Central memory CD8-positive, alpha-beta T cell (primary cell): ENCODE measurements around the gene ARHGAP26.

Experiments
- ATAC-seq: fragments of 150-1000 bp; cut with Tn5 transposase; replicated peaks from 2 replicates; pipeline ENCODE4 v1.10.0; 2022; ENCODE audit warnings: mild to moderate bottlenecking, moderate FRiP score, moderate number of reproducible peaks; ENCODE audit not compliant: poor library complexity, severe bottlenecking; ENCODE audit errors: extremely low read depth
- DNase-seq, 2 donors: peaks; one replicate each; pipeline ENCODE4 v3.0.0; 2021; ENCODE audit warnings: low spot score in 2 of 2
- H3K27ac Mint-ChIP-seq: one replicate; pipeline ENCODE4 v1.8.0; 2022; ENCODE audit warnings: low read depth, mild to moderate bottlenecking, moderate library complexity, mixed read lengths
- H3K27me3 Mint-ChIP-seq: one replicate; pipeline ENCODE4 v1.8.0; 2022; ENCODE audit warnings: mixed read lengths
- H3K36me3 Mint-ChIP-seq: one replicate; pipeline ENCODE4 v1.8.0; 2022; ENCODE audit warnings: mild to moderate bottlenecking, moderate library complexity, mixed read lengths; ENCODE audit not compliant: insufficient read depth
- H3K4me1 Mint-ChIP-seq: one replicate; pipeline ENCODE4 v1.8.0; 2022; ENCODE audit warnings: mixed read lengths
- H3K4me3 Mint-ChIP-seq: one replicate; pipeline ENCODE4 v1.8.0; 2022; ENCODE audit warnings: mild to moderate bottlenecking, moderate library complexity, mixed read lengths
- H3K9me3 Mint-ChIP-seq: one replicate; pipeline ENCODE4 v1.8.0; 2022; ENCODE audit warnings: mixed read lengths

ARHGAP26 gene

GRCh38 chr5:142779163-142779840, 9.1 kb downstream of the ARHGAP26 start:
- Mint-ChIP-seq H3K27me3 (no peaks in the 10 kb centered on the region), H3K9me3 (no peaks in the 10 kb centered on the region), H3K4me3 (peak overlapping the region; percentile 33), H3K36me3 (peaks cover 10% of the 10 kb centered on the region), H3K4me1 (peaks cover 97% of the 10 kb centered on the region), H3K27ac (peak overlapping the region; percentile 56)
- ATAC-seq (no peak), DNase-seq (no peak)

GRCh38 chr5:142780871-142781270, 10.7 kb downstream of the ARHGAP26 start:
- peaks cover 99% of the 10 kb centered on the region for H3K4me1 Mint-ChIP-seq
- peak overlapping the region; percentile 56 for H3K27ac Mint-ChIP-seq
- no peaks in the 10 kb centered on the region for H3K27me3 Mint-ChIP-seq
- H3K36me3 Mint-ChIP-seq: peaks cover 12% of the 10 kb centered on the region
- no peak overlapping the region for H3K4me3 Mint-ChIP-seq
- ATAC-seq (no peak), DNase-seq (no peak)
- H3K9me3 Mint-ChIP-seq: no peaks in the 10 kb centered on the region

DNA sequence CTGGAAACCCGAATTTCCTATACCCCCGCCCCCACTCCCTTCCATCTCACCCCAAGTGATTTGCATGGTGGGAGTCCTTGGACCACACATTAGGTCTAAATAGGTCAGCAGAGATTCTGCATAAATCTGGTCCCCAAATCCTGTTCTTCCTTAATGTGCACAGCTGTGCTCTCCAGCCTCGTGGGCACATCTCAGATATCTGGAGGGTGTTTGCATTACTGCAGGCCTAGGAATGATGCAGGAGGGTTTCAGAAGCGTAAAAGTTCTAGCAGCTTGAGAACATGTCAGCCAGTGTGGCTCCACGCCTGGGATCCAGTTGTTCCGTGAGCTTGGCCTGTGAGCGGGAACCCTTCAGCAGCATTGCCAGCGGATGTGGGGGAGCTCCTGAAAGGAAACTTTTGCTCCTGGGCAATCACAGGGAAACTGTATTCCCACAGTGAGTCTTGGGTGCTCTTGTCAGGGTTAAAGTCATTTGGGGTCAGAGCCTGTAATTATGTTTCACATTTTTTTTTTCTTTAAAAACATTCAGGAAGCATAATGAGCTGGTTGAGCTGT, 12.9 kb downstream of the ARHGAP26 start:
- H3K4me3 Mint-ChIP-seq: peak overlapping the region; percentile 63
- ATAC-seq (no peak), DNase-seq (no peak)
- H3K27ac Mint-ChIP-seq: peak overlapping the region; percentile 90
- H3K36me3 Mint-ChIP-seq: peaks cover 18% of the 10 kb centered on the region
- H3K4me1 Mint-ChIP-seq: peaks cover 98% of the 10 kb centered on the region
- H3K27me3 Mint-ChIP-seq: no peaks in the 10 kb centered on the region
- no peaks in the 10 kb centered on the region for H3K9me3 Mint-ChIP-seq

DNA sequence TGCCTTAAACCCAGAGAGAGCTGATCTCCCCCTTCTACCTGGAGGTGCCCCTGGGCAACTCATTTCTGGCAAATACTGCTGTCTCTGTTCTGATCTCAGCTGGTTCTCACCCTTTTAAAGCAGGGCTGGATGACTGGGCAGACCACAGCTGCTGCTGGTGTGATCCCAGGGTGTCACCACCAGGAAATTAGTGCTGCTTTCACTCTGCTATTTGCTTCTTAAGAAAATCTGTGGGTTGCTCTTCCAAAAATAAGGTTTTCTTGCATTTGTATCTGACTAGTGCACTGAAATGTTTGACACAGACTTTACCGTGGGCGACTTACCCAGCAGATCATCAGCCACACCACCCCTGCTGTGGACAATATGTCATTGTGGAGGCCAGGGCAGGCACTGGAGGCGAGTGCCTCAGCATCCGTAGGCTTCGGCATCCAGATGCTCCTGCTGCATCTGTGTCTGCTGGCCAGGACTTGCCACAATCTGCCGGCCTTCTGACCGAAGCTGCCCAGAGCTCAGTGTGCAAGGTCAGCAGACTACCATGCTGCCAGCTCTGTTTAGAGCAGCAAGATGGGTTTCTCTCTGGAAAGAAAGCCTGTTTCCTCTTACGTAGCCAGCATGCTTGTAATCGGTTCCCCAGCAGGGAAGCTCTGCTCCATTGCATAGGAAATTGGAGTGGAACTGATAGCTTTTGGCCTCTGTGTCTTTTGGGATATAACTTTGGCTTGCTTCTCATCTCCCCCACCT, 13.6 kb downstream of the ARHGAP26 start:
- DNase-seq (peak in 1 of 2 donors; percentile 65), ATAC-seq (peak; percentile 79)
- Mint-ChIP-seq H3K36me3 (peaks cover 18% of the 10 kb centered on the region), H3K9me3 (no peaks in the 10 kb centered on the region), H3K27me3 (no peaks in the 10 kb centered on the region), H3K4me1 (peaks cover 98% of the 10 kb centered on the region), H3K27ac (peak overlapping the region; percentile 90), H3K4me3 (peak overlapping the region; percentile 63)

DNA sequence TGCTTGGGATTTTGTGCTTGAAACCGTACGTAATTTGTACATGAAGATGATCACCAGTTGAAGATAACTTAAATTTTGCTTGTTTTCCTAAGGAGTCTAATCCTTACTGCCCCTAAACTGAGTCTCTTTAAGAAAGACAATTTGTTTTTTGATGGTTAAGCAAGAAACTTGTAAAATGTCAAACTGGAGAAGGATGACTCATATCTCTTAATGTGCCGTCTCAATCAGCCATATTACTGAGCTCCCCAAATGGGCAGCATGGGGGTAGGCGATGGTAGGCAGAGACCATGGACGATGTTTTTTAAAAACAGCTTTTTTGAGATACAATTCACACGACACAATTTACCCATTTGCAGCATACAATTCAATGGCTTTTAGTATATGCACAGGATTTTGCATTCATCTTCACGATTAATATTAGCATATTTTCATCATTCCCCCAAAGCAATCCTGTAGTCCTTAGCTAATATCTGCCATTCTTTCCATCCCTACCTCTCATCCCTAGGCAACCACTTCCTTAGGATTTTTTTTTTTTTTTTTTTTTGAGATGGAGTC, 14.3 kb downstream of the ARHGAP26 start:
- Mint-ChIP-seq H3K27me3 (no peaks in the 10 kb centered on the region), H3K4me1 (peaks cover 98% of the 10 kb centered on the region), H3K36me3 (peaks cover 18% of the 10 kb centered on the region), H3K4me3 (peak overlapping the region; percentile 63), H3K9me3 (no peaks in the 10 kb centered on the region), H3K27ac (peak overlapping the region; percentile 90)
- ATAC-seq: no peak
- no peak for DNase-seq

DNA sequence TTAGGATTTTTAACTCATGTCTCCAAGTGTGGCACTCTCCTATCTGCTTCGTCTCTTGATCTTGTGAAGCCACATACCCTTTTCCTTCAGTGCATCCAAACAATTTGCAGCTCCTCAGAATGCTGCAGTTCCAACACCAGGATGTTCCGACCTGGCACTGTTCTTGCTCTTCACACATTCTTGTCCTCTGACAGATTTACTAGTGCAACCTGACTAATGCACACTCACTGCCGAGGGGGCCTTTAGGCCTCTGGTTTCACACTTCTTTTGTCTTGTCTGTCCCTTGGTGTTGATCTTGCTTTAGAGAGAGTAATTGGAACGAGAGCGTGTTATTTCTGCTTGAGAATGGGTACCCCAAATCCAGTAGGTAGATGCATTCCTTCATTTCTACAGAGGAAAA, 15.0 kb downstream of the ARHGAP26 start:
- ATAC-seq (no peak), DNase-seq (no peak)
- Mint-ChIP-seq H3K4me1 (peaks cover 98% of the 10 kb centered on the region), H3K36me3 (peaks cover 17% of the 10 kb centered on the region), H3K27me3 (no peaks in the 10 kb centered on the region), H3K27ac (peak overlapping the region; percentile 90), H3K9me3 (no peaks in the 10 kb centered on the region), H3K4me3 (peak overlapping the region; percentile 63)

- DNase-seq (no peak), ATAC-seq (no peak)
- Mint-ChIP-seq H3K27ac (peak overlapping the region; percentile 90), H3K27me3 (no peaks in the 10 kb centered on the region), H3K9me3 (no peaks in the 10 kb centered on the region), H3K36me3 (peaks cover 12% of the 10 kb centered on the region), H3K4me1 (peaks cover 73% of the 10 kb centered on the region), H3K4me3 (no peak overlapping the region)
These were observed 19.0 kb downstream of the ARHGAP26 start for GRCh38 chr5:142789206-142789605.

GRCh38 chr5:142792012-142792864, 22.1 kb downstream of the ARHGAP26 start:
- H3K4me3 Mint-ChIP-seq: no peak overlapping the region
- no peaks in the 10 kb centered on the region for H3K9me3 Mint-ChIP-seq
- ATAC-seq (no peak), DNase-seq (no peak)
- no peak overlapping the region for H3K27ac Mint-ChIP-seq
- H3K27me3 Mint-ChIP-seq: no peaks in the 10 kb centered on the region
- H3K36me3 Mint-ChIP-seq: peaks cover 5% of the 10 kb centered on the region
- peaks cover 75% of the 10 kb centered on the region for H3K4me1 Mint-ChIP-seq

DNA sequence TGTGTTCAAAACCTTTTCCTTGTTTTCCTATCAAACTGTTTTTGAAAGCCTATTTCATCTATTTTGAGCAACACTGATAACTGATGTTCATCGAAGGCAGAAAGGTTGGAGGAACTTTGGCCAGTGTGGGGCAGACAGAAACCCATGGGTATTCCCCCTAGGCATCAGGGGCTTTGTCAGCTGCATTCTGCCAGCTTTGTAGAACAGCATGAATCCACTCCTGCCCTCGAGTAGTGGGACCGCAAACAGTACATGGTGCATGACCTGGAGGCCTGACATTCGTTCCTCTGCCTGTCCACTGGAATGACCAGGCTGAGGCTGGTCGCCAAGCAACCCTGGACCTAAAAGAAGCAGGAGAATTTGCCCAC, 22.7 kb downstream of the ARHGAP26 start:
- Mint-ChIP-seq H3K27ac (no peak overlapping the region), H3K9me3 (no peaks in the 10 kb centered on the region), H3K36me3 (peaks cover 6% of the 10 kb centered on the region), H3K27me3 (no peaks in the 10 kb centered on the region), H3K4me3 (no peak overlapping the region), H3K4me1 (peaks cover 75% of the 10 kb centered on the region)
- DNase-seq (no peak), ATAC-seq (no peak)

DNA sequence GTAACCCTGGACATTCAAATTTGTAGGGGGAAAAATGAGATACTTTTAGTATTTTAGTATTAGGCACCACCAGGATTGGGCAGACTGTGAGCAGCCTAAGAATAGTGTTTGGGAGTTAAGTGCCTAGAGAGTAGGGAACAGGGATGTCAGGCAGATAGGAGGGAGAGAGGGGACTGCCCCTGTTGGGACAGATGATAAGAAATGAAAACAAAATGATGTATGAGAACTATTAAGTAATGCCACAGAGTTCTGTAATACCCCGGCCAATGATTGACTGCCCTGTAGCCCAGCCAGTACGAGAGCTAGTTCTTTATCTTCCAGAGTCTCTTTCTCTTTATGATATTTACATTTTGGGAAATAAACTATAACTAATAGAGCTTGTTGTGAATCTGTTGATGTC, 24.4 kb downstream of the ARHGAP26 start:
- H3K27ac Mint-ChIP-seq: peak overlapping the region; percentile 36
- DNase-seq (no peak), ATAC-seq (no peak)
- no peaks in the 10 kb centered on the region for H3K27me3 Mint-ChIP-seq
- peaks cover 74% of the 10 kb centered on the region for H3K4me1 Mint-ChIP-seq
- peaks cover 9% of the 10 kb centered on the region for H3K36me3 Mint-ChIP-seq
- no peaks in the 10 kb centered on the region for H3K9me3 Mint-ChIP-seq
- H3K4me3 Mint-ChIP-seq: no peak overlapping the region

DNA sequence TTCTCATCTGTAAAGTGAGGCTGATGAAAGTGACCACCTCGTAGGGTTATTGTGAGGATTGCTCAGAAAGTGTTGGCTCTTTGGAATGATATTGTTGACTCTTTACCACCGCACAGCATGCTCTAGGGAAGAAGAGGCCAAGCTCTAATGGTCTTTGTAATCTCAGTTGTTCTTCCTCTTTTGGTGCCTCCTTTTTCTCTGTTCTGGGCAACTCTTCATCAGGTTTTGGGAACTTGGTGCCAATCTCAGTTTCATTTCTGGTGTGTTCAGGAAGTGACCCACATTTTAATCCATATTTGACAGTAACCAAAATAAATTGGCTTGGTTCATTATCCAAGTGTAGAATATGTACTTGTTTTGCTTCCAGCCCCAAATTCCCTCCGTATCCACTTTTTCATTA, 25.1 kb downstream of the ARHGAP26 start:
- H3K27ac Mint-ChIP-seq: peak overlapping the region; percentile 36
- peaks cover 74% of the 10 kb centered on the region for H3K4me1 Mint-ChIP-seq
- no peak overlapping the region for H3K4me3 Mint-ChIP-seq
- H3K36me3 Mint-ChIP-seq: peaks cover 9% of the 10 kb centered on the region
- no peaks in the 10 kb centered on the region for H3K9me3 Mint-ChIP-seq
- no peaks in the 10 kb centered on the region for H3K27me3 Mint-ChIP-seq
- no peak for DNase-seq
- no peak for ATAC-seq

GRCh38 chr5:142796492-142797109, 26.4 kb downstream of the ARHGAP26 start:
- H3K36me3 Mint-ChIP-seq: peaks cover 15% of the 10 kb centered on the region
- no peaks in the 10 kb centered on the region for H3K9me3 Mint-ChIP-seq
- DNase-seq: no peak
- peak overlapping the region; percentile 98 for H3K27ac Mint-ChIP-seq
- H3K27me3 Mint-ChIP-seq: no peaks in the 10 kb centered on the region
- peaks cover 75% of the 10 kb centered on the region for H3K4me1 Mint-ChIP-seq
- H3K4me3 Mint-ChIP-seq: peak overlapping the region; percentile 65
- no peak for ATAC-seq
